NB4 (cell line): ENCODE data around the gene RASSF4.

Source experiments
- DNase-seq: peaks from one replicate; pipeline ENCODE4 v3.0.0; 2010; ENCODE audit warnings: low read depth
- H3K4me3 ChIP-seq: one replicate; pipeline ENCODE4 v1.5.1; 2011; ENCODE audit warnings: mild to moderate bottlenecking, low read depth, low read length, moderate library complexity
- MYC ChIP-seq: IDR thresholded peaks from 2 replicates; pipeline ENCODE4 v1.6.1; 2011; ENCODE audit warnings: low read depth, low read length
- POLR2A ChIP-seq: IDR thresholded peaks from 2 replicates; pipeline ENCODE4 v1.6.1; 2011; ENCODE audit warnings: mild to moderate bottlenecking; ENCODE audit not compliant: insufficient read length; ENCODE audit errors: extremely low read depth
- TF ChIP-seq, protein P1 (sequence below): IDR thresholded peaks from one replicate; pipeline ENCODE4 v1.5.1; 2012; ENCODE audit warnings: low read depth, low read length
- TF ChIP-seq, protein P2 (sequence below): IDR thresholded peaks from 2 replicates; pipeline ENCODE4 v1.6.1; 2011; ENCODE audit warnings: low read depth, low read length

RASSF4 gene

DNA sequence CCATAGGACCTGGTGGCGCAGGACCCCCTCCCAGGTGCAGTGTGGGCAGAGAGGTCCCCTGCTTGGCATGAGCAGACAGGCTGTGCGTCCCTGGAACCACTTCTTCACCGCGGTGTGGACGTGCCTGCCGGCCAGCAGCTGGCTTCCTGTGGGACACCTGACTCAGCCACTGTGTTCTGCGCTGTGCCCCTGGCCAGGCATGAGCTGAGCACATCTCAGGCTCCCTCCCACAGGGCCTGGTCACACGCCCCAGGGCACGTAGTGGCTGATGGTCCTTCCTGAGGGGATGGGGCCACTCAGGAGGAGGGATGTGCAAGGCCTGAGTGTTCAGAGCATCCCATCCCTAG is 22.5 kb downstream of the RASSF4 start:
- no peak for DNase-seq
- no peak for TF ChIP-seq MYC
- TF ChIP-seq, protein P1, sequence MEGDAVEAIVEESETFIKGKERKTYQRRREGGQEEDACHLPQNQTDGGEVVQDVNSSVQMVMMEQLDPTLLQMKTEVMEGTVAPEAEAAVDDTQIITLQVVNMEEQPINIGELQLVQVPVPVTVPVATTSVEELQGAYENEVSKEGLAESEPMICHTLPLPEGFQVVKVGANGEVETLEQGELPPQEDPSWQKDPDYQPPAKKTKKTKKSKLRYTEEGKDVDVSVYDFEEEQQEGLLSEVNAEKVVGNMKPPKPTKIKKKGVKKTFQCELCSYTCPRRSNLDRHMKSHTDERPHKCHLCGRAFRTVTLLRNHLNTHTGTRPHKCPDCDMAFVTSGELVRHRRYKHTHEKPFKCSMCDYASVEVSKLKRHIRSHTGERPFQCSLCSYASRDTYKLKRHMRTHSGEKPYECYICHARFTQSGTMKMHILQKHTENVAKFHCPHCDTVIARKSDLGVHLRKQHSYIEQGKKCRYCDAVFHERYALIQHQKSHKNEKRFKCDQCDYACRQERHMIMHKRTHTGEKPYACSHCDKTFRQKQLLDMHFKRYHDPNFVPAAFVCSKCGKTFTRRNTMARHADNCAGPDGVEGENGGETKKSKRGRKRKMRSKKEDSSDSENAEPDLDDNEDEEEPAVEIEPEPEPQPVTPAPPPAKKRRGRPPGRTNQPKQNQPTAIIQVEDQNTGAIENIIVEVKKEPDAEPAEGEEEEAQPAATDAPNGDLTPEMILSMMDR: no peak
- TF ChIP-seq, protein P2, sequence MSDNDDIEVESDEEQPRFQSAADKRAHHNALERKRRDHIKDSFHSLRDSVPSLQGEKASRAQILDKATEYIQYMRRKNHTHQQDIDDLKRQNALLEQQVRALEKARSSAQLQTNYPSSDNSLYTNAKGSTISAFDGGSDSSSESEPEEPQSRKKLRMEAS: no peak
- TF ChIP-seq POLR2A: no peak
- H3K4me3 ChIP-seq: no peak overlapping the region

DNA sequence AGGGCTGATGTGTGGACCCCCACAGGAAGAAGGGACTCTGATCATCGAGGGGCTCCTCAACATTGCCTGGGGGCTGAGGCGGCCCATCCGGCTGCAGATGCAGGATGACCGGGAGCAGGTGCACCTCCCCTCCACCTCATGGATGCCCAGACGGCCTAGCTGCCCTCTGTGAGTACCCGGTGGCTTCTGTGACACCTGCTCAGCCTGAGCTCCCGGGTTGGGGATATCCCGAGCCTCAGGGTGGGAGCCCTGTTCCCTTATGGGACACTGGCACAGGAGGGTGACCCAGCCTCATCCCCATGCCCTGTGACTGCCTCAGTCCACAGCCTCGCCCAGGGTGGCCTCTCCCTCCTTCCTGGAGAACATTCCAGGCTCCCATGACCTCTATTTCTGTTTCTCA is 22.9 kb downstream of the RASSF4 start:
- no peak for DNase-seq
- TF ChIP-seq, protein P2: no peak
- TF ChIP-seq MYC (no peak), POLR2A (no peak)
- TF ChIP-seq, protein P1: no peak
- no peak overlapping the region for H3K4me3 ChIP-seq

DNA sequence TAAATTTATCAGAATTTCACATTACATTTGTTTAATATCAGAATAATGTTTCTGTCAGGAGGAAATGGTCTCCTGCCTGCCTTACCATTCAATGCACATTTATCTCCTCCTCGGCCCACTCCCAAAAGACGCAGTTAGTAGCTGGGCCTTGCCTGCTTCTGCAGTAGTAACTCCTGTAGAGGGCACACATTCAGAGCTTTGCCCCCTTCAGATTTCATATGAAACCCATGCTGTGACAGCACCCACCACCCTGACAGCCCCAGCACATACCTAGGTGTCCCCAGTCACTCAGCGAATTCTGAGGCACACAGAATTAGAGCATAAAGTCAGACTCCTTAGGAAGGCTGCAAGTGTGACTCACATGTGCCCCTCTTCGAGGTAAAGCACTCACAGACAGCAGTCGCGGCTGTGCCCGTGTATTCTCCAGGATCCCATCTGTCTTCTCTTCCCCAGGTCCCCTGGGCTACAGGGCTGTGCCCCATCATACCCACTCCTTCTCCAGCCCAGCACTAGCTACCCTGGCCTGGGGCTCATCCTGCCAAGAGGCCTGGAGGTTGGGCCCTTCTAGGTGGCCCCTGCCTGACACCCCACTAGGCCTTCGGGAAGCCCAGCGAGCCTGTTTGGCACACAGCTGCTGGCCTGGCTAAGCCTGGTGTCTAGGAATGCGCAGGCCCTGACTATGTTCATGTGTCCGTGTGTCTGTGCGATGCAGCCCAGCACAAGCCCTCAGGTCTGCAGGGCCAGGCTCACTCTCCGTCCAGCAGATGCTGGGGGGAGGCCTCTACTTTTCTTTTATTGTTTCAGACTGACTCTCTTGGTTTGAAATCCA is 23.7 kb downstream of the RASSF4 start:
- no peak overlapping the region for H3K4me3 ChIP-seq
- DNase-seq: no peak
- no peak for TF ChIP-seq MYC
- TF ChIP-seq, protein P1: no peak
- TF ChIP-seq, protein P2: no peak

DNA sequence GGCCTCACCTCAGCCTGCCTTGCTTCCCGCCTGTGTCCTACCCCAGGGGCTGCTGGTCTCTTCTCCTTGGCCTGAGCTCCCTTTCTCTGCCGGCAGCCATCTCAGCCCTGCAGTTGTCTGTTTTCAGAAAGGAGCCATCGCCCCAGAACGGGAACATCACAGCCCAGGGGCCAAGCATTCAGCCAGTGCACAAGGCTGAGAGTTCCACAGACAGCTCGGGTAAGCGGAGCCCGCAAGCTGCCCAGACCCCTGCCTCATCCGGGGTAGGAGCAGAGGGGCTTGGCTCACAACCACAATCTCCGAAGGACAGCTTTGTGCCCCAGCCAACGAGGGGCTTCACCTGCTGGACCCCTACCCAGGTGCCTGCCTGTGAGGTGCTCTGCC is 24.3 kb downstream of the RASSF4 start:
- TF ChIP-seq MYC (no peak), POLR2A (no peak)
- TF ChIP-seq, protein P2: no peak
- TF ChIP-seq, protein P1: no peak
- H3K4me3 ChIP-seq: no peak overlapping the region
- no peak for DNase-seq

DNA sequence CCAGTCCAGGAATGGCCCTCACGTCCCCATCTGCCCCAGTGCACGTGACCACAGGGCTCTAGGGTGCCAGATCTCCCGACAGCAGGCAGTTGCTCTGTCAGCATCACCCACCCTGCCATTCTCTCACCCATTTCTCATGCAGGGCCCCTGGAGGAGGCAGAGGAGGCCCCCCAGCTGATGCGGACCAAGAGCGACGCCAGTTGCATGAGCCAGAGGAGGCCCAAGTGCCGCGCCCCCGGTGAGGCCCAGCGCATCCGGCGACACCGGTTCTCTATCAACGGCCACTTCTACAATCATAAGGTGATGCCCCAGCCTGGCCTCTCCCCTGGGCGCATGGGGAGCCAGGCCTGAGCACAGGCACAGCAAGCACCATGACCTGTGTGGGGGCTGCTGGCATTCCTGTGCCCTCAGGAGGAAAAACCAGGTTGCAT is 25.1 kb downstream of the RASSF4 start:
- TF ChIP-seq MYC (no peak), POLR2A (no peak)
- TF ChIP-seq, protein P2: no peak
- TF ChIP-seq, protein P1: no peak
- no peak overlapping the region for H3K4me3 ChIP-seq
- DNase-seq: no peak
